ENCODE measurements around the gene MXD4.

MXD4 gene

GRCh38 chr4:2262145-2262943, 435 bp upstream of the MXD4 start:
- peak; percentile 100 for DNase-seq (ENCODE audit: low read depth)
- H3K4me3 ChIP-seq (ENCODE audit: low read length): peak overlapping the region; percentile 61
- no peak for TF ChIP-seq CTCF (IDR thresholded peaks at IDR 0.05; ENCODE audit: insufficient read depth, low read depth, low read length, missing control alignments)

- peak overlapping the region; percentile 78 for H3K4me3 ChIP-seq (ENCODE audit: low read length)
- no peak for TF ChIP-seq CTCF (IDR thresholded peaks at IDR 0.05; ENCODE audit: insufficient read depth, low read depth, low read length, missing control alignments)
- DNase-seq (ENCODE audit: low read depth): peak; percentile 62
Observed at GRCh38 chr4:2261110-2261852, 628 bp downstream of the MXD4 start.

GRCh38 chr4:2260344-2261109, 1.4 kb downstream of the MXD4 start:
- peak overlapping the region; percentile 78 for H3K4me3 ChIP-seq (ENCODE audit: low read length)
- no peak for TF ChIP-seq CTCF (IDR thresholded peaks at IDR 0.05; ENCODE audit: insufficient read depth, low read depth, low read length, missing control alignments)
- no peak for DNase-seq (ENCODE audit: low read depth)

- DNase-seq (ENCODE audit: low read depth): no peak
- no peak for TF ChIP-seq CTCF (IDR thresholded peaks at IDR 0.05; ENCODE audit: insufficient read depth, low read depth, low read length, missing control alignments)
- peak overlapping the region; percentile 78 for H3K4me3 ChIP-seq (ENCODE audit: low read length)
Observed at GRCh38 chr4:2259541-2260343, 2.2 kb downstream of the MXD4 start.

- H3K4me3 ChIP-seq (ENCODE audit: low read length): no peak overlapping the region
- no peak for TF ChIP-seq CTCF (IDR thresholded peaks at IDR 0.05; ENCODE audit: insufficient read depth, low read depth, low read length, missing control alignments)
- DNase-seq (ENCODE audit: low read depth): no peak
Observed at GRCh38 chr4:2259036-2259540, 2.8 kb downstream of the MXD4 start.

Data from epithelial cell of esophagus (primary cell).